Psoas muscle (tissue), 8 donors: ENCODE measurements around the gene AMZ1. TPM values are rescaled to one million over a fixed set of nuclear protein-coding genes. Genes with fewer than 3 reads are reported as not detected.

Source experiments
- ATAC-seq, 4 donors: fragments of 200-7000 bp; cut with Tn5 transposase; one replicate each; pipeline ENCODE4 v1.9.1; 2020; ENCODE audit warnings: moderate library complexity in 3 of 4, mild to moderate bottlenecking in 2 of 4
- DNase-seq, 2 donors: peaks; one replicate each; pipeline ENCODE4 v3.0.0-alpha.2; 2020
- H3K27ac ChIP-seq: fragments of 200-600 bp; one replicate; pipeline ENCODE4 v1.8.0; 2022
- H3K27me3 ChIP-seq, 3 donors: fragments of 200-600 bp in 1 of 3; one replicate each; pipeline versions ENCODE4 v1.6.1 to v1.8.0; 2013 to 2022; ENCODE audit warnings: low read length in 2 of 3, mild to moderate bottlenecking in 2 of 3, moderate library complexity in 1 of 3; ENCODE audit not compliant: insufficient read depth in 3 of 3
- H3K36me3 ChIP-seq, 2 donors: fragments of 200-600 bp in 1 of 2; one replicate each; pipeline versions ENCODE4 v1.6.1 to v1.8.0; 2013 to 2022; ENCODE audit warnings: low read depth in 1 of 2, mild to moderate bottlenecking in 1 of 2, moderate library complexity in 1 of 2; ENCODE audit not compliant: insufficient read depth in 1 of 2
- H3K4me1 ChIP-seq: fragments of 200-600 bp; one replicate; pipeline ENCODE4 v1.8.0; 2022
- H3K4me3 ChIP-seq: fragments of 200-600 bp; one replicate; pipeline ENCODE4 v1.8.0; 2022; ENCODE audit warnings: mild to moderate bottlenecking
- H3K9me3 ChIP-seq: fragments of 200-600 bp; one replicate; pipeline ENCODE4 v1.8.0; 2022
- CTCF ChIP-seq: fragments of 200-600 bp; IDR thresholded peaks from one replicate; pipeline ENCODE4 v1.8.0; 2022; ENCODE audit warnings: antibody characterized with exemption
- WGBS, 3 donors: extraction: QIAGEN DNeasy Blood & Tissue Kit; methylation state at CpG; one replicate each; pipeline versions ENCODE4 v1.1.6 to v1.1.7; 2013; 5-methylcytosine and 5-hydroxymethylcytosine counted together
- intact Hi-C, 2 donors: fragments of 100-400 bp; cut with DNase I; formaldehyde crosslinking; loops; one replicate each; pipeline versions ENCODE4 v1.11.0 to v1.14.2; 2022
- polyA plus RNA-seq, 3 donors: library from polyadenylated mRNA; stranded (reverse); fragments of 200-250 nt; gene quantifications; one replicate each; pipeline ENCODE4 v1.2.3, GENCODE V29; 2013
- total RNA-seq, 4 donors: library from RNA; stranded (reverse); fragmentation: NEBNext Ultra II Directional in 2 of 4; extraction: Animal tissue kit (Norgen Biotek cat#: 25700) in 2 of 4; gene quantifications; one replicate each; pipeline versions ENCODE4 v1.2.1 to v1.2.4, GENCODE V29; 2021 to 2023
- donor health status: healthy with polysubstance abuse.
- donor health status: DM: no; HTN: no; CAD: no; lungs with moderate emphysema.
- donor health status: Bipolar disorder and iron deficiency.
- donor health status: healthy.
- donor health status: DM: yes; HTN: yes; CAD: no.
- donor health status: DM: no; HTN: no; CAD: no.
- donor health status: DM: no; HTN: no; CAD: no.
- donor health status: DM: yes; HTN: yes; CAD: no.

The AMZ1 gene
- total and polyA plus RNA-seq, 7 donors = 0.03 TPM; not detected in 6

GRCh38 chr7:2666155-2666554 is 21.8 kb upstream of the AMZ1 start:
- intact Hi-C loops = no loop called here
- Histone ChIP-seq H3K27ac (no peak overlapping the region), H3K36me3 (no peaks in the 10 kb centered on the region), H3K27me3 (peaks cover 0 to 17% (median 5%) of the 10 kb centered on the region in 3 donors), H3K4me1 (peaks cover 12% of the 10 kb centered on the region), H3K9me3 (no peaks in the 10 kb centered on the region), H3K4me3 (no peak overlapping the region)
- no peak for TF ChIP-seq CTCF
- ATAC-seq (no peak), DNase-seq (no peak)
- WGBS, 3 donors = 31 to 43% (median 43%) methylated on average over 4 to 6 of the region's 6 CpGs

- no peak for DNase-seq
- TF ChIP-seq CTCF = no peak
- Histone ChIP-seq H3K27ac (no peak overlapping the region), H3K4me1 (peaks cover 12% of the 10 kb centered on the region), H3K9me3 (no peaks in the 10 kb centered on the region), H3K27me3 (peaks cover 0 to 17% (median 5%) of the 10 kb centered on the region in 3 donors), H3K36me3 (no peaks in the 10 kb centered on the region), H3K4me3 (no peak overlapping the region)
- intact Hi-C loops = no loop called here
- no peak for ATAC-seq
- WGBS, 3 donors = 49 to 52% (median 49%) methylated on average over 18 of the region's 18 CpGs
These were observed 21.3 kb upstream of the AMZ1 start for GRCh38 chr7:2666588-2667250.

GRCh38 chr7:2667843-2668242 is 20.2 kb upstream of the AMZ1 start:
- no peak for TF ChIP-seq CTCF
- WGBS, 3 donors = 60 to 61% (median 60%) methylated on average over 7 of the region's 7 CpGs
- Histone ChIP-seq H3K27ac (no peak overlapping the region), H3K4me1 (peaks cover 12% of the 10 kb centered on the region), H3K27me3 (peaks cover 0 to 17% (median 5%) of the 10 kb centered on the region in 3 donors), H3K36me3 (no peaks in the 10 kb centered on the region), H3K4me3 (no peak overlapping the region), H3K9me3 (no peaks in the 10 kb centered on the region)
- ATAC-seq (no peak), DNase-seq (no peak)
- intact Hi-C loops = no loop called here

- peaks cover 7% of the 10 kb centered on the region for H3K4me1 ChIP-seq
- 45 to 58% (median 56%) methylated on average over 6 of the region's 6 CpGs for WGBS, 3 donors
- intact Hi-C loops = no loop called here
- ATAC-seq (no peak), DNase-seq (no peak)
- no peak for TF ChIP-seq CTCF
- no peaks in the 10 kb centered on the region for H3K36me3 ChIP-seq
- no peak overlapping the region for H3K27ac ChIP-seq
- H3K9me3 ChIP-seq = no peaks in the 10 kb centered on the region
- H3K4me3 ChIP-seq = no peak overlapping the region
- H3K27me3 ChIP-seq = peaks cover 0 to 17% (median 5%) of the 10 kb centered on the region in 3 donors
These were observed 19.6 kb upstream of the AMZ1 start for GRCh38 chr7:2668401-2668800.

GRCh38 chr7:2670171-2670570 is 17.8 kb upstream of the AMZ1 start:
- ATAC-seq = no peak
- Histone ChIP-seq H3K27me3 (peaks cover 0 to 16% (median 5%) of the 10 kb centered on the region in 3 donors), H3K4me3 (no peak overlapping the region), H3K9me3 (no peaks in the 10 kb centered on the region), H3K27ac (no peak overlapping the region), H3K36me3 (no peaks in the 10 kb centered on the region), H3K4me1 (no peaks in the 10 kb centered on the region)
- intact Hi-C loops = no loop called here
- TF ChIP-seq CTCF = no peak
- 75 to 77% (median 76%) methylated on average over 13 of the region's 13 CpGs for WGBS, 3 donors
- no peak for DNase-seq
